ENCODE measurements around the gene POU2F2.

POU2F2 gene

DNA sequence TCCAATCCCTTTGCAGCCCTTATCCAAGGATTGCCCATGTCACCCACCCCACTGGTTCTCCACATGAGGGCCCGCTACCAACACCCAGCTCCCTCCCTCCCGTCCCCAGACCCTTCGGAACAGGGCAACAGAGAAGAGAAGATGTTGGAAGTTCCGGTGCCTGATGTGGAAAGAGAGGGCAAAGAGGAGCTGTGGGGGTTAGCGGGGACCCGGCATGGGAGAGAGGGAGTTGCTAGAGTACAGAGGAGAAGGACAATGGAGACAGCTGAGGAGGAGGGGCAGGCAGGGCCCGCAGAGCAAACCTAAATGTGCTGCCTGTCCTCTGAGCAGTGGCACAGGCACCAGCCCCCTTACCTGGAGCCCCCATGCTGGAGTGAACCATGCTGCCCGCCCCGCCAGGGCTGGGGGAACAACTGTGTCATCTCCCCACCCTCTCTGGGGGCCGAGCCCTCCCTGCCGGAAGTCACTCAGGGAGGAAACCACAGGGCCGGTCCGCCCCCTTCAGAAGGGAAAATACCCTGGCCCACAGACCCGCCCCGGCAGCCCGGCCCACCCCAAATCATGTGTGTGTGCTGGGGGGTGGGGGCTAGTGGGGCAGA lies at the start of gene POU2F2:
Gene POU2F2 (minus strand): TSS at position 417 of the 599 bp plus-strand sequence. CDS start 35 bp downstream, at position 382.
- DNase-seq: no peak

DNA sequence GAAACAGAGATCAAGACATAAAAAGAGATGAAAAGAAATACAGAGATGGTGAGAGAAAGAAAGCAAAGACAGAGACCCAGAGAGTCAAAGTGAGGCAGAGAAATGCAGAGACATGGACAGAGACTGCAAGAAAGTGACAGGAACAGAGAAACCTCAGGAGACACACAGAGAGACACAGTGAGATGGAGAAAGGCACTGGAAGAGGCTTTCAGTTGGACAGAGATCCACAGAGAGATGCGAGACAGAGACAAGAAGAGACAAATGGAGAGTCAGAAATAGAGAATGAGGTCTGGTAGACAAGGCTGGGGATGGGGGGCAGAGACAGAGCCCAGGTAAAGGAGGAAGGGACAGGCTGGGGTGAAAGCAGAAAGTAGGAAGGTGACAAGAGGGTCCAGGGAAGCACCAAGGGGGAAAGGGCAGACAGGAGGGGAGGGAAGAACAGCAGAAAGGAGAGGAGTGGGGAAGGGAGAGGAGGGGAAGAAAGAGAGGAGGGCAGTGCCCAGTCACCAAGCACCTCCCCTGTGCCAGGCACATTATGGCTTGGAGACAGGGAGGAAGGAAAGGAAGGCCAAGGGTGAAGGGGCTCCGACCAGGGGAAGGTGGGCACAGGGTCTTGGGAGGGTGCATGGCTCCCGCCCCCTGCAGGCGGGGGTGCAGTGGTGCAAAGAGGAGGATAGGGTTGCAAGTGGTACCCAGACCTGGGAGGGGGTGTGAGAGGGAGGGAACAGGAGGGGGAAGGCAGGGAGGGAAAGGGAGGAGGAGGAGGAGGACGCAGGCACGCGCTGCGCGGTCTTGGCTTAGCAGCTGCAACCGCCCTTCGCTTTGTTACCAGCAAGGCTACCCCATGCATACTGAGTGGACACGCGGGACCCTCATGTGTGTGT lies 46.8 kb upstream of the POU2F2 start:
- no peak for DNase-seq

DNA sequence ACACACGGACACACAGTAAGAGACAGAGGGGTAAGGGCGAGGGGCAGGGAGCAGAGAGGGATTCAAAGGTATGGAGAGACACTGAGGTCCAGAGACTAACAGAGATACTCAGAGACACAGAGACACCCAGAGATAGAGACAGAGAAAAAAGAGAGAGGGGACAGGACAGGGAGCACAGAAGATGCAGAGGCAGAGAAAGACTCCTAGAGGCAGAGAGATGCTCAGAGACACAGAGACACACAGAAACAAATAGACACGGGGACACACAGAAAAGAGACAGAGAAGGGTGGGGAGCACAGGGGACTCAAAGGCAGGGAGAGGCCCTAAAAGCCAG lies 45.4 kb upstream of the POU2F2 start:
- no peak for DNase-seq

DNA sequence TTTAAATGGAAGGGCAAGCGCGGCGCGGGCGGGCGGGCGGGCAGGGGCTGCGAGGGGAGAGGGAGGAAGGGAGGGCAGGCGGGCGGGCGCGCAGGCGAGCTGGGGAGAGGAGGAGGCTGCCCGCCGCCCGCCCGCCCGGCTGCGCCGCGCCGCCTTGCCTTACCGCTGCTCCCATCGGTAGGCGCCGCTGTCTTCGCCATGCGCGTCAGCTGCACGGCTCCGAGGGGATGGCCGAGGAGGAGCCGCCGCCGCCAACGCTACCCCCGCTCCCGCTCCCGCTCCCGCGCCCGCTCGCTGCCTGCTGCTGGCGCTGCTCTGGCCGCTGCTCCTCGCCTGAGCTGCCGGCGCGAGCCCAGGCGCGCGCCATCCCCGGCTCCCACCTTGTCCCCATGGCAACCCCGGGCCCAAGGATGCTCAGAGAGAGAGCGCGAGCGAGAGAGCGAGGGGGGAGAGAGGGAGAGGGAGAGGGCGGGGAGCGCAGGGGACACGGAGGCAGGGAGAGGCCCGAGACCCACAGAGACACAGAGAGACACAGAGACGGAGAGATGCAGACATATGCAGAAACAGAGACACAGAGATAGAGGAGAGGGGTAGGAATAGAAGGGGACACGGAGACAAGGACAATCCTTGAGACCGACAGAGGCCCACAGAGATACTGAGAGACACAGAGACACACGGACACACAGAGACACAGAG lies 44.9 kb upstream of the POU2F2 start:
- peak; percentile 33 for DNase-seq

DNA sequence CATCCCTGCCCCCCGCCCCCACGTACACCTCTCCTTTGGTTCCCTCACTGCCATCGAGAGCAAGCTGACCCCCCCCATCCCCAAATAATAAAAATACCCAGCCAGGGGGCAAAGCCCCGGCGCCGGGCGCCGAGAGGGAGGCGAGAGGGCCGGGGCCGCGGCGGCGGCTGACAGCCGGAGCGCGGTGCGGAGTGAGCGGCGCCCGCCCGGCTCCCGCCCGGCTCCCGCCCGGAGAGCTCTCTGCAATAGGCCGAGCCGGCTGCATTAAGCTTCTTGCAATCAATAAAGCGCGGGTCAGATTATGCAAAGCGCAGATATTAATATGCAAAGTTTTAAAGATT lies 44.4 kb upstream of the POU2F2 start:
- DNase-seq: no peak

DNA sequence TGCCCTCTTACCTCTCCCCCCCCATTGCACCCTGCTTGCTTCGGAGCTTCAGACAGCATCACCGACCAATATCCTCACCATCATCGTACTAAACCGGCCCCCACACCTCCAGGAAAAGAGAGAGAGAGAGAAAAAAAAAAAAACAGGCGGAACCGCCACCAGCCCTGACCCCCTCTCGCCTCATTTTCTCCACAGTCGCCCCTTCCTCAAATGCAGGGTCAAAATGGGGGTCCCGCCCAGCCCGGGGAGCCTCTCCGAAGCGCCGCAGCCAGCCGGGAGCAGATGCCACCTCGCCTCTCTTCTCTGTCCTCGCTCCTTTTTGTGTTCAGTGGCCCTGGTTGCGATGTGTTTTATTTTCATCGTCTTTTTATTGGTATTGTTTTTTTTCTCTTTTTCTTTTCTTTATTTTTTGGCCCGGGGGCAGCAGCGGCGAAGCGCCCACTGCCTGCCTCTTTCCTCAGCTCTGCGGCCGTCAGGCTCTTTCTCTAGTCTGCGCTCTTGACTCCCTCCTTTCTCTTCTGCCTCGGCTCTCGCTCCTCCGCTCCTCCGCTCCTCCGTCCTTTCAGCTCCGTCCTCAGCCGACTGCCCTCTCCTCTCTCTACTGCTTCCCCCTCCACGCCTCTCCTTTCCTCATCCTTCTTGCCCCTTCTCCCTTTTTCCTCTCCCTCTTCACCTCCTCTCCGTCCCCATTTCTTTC lies 43.9 kb upstream of the POU2F2 start:
- DNase-seq: no peak

DNA sequence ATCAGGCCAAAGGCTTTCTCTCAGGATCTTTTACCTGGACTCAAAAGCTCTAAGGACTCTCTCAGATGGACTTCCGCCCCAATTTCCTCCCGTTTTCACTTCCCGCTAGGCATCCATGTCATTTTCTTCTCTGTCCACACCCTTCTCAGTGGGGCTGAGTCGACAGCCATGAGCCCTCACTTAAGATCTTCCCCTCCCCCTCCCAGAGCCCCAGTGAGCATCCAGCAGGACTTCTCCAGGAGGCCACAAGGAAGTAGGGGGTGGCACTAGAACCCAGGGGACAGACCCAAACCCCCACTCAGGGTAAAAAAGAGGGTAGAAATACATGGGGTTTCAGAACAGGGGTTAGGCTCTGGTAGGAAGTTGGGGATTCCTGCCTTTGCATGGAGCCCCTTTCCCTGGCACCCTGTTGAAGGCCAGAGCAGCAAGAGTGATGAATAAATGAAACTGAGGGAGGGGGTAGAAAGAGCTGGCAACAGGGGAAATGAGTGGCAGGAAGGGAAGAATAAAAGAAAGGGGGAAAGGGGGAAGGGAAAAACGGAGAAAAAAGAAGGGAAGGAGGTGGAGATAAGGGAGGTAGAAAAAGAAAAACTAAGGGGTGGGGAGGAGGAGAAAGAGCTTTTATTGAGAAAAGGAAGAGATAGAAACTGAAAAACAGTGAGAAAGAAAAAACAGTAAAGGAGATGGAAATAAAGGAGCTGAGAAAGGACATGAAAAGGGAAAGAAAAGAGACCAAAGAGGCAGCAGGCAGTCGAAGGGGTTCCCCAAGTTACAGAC lies 42.9 kb upstream of the POU2F2 start:
- no peak for DNase-seq

DNA sequence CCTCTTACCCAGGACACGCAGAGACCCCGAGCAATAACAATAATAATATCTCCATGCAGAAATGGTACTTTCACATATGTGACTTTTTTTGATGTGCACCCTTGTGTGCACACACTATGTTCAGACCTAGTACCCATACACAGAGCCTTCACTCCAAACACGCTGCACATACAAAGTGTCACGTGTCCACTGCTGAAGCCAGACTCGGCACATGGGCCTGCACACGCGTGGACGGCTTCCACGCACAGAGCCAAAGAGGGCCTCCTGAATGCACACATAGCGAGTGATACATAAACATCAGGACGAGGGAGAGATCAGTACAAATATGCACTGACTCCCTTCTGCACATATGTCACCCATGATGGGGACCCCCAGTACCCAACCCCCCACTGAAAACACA lies 41.9 kb upstream of the POU2F2 start:
- no peak for DNase-seq

DNA sequence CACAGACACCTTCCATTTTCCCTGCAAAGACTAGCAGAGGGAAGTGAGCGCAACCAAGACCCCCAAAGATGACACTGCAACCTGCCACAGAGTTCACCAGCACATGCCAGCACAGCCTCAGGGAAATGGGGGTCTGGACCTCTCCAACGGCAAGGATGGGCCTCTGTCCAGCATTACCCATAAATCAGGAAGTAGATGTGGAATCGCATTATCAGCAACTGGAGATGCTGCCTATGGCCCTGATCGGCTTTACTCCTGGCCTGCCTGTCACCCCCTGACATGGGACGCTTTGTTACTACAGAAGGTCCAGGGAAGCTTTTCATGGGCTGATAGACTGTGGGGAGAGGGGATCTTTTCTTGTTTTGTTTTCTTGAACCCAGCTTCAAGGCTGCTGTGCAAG lies 41.4 kb upstream of the POU2F2 start:
- DNase-seq: no peak

DNA sequence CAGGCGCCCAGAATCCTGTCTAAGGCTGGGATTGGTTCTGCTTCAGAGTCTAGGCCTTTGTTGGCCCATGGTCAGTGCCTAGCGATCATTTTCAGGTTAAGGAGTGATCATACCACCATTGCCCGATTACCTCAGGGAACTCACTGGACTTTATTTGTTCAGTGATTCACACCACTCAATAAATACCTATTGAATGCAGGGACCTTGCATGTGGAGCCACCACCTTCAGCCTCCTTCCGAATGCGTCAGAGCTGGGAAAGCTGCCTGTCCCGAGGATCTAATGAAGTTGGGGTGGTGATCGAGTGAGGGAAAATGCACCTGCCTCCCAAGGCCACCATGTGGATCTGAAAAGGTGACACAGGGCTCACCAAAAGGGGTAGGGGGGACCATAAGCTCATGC lies 40.0 kb upstream of the POU2F2 start:
- no peak for DNase-seq

DNA sequence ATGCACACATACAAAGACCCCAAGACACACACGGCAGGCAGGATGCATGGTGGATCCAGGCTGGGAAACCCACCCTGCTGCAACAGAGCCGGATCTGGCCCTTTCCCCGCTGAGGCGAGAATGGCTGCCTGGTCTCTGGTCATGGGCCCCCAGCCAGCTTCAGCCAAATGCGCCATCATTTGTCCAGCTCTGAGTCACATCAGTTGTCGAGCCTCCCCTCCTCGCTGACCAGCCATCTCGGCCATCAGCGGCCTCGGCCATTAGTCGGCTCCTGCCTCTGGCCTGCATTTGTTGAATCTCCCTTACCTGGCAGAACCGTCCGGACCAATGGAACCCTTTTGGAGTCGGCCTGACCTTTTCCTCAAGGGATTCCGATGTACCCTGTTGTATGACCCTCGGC lies 38.5 kb upstream of the POU2F2 start:
- no peak for DNase-seq

DNA sequence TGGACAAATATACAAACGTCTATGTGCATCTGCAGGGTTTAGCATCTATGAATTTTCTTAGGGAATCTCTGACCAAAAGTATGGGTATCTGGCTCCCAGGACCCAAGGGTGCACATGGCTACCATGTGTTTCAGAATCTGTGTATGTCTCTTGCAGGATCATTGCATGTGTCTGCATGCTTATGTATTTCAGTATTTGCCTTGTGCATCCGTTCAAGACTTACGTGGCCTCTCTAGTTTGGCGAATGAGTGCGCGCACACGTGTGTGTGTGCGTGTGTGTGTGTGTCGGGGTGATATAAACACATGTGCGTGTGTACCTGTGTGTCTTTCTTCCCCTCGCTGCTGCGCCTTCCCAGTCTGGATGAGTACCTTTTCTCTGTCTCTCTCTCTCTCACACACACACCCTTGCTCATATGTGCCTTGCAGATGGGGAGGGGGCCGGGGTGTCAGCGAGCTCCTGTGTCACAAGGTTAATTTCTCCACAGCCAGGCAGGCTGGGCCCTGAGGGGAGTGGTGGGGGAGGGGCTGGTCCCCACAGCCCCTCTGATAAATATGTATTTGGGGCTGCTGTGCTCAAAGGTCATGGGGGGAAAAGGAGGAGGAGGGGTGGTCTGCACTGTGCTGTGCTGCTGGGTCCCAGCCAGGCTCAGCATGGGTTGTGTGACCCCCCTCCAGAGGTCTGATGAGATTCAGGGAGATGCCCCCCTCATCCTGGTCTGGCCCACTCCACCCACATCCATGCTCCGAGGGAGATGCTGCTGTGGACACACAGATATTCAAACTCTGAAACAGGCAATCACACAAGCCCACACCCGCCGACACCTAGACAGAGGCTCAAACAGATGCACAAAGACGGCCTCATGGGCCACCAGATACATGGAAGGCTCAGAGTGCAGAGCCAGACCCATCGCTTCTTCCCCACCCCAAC lies 37.5 kb upstream of the POU2F2 start:
- DNase-seq: no peak

DNA sequence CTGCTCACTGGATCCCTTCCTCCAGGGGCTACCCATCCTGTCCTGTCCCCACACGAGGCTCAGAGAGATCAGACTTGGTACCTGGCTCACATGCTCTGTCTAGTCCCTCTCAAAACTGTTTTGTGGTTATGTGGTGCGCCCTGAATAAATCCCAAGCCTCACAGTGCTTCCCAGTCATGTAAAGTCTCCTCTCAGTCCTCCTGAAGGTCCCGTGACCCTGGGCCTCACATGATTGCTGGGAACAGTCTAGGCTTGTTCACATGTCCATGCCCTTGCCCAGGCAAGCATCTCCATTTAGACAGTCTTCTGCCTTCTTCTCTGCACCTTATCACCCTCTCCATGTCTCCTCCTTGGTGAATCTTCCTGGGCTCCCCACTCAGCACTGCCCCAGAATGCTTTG lies 36.0 kb upstream of the POU2F2 start:
- DNase-seq: no peak

DNA sequence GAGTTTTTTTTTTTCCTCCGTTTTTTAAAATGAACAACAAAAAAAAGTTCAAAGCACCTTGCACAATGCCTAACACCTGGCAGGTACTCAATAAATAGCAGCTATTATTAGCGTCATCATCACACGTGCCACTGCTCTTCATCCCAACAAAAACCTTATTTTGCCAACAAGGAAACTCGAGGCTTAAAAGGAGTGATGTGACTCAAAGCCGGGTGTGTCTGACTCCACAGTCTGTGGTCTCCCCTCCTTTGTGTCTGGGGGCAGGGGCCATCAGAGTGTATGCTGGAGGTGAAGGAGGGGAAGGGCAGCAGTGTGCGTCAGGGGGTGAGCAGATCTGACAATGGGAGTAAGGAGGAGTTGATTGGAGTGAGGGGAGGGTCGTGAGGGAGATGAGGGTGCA lies 34.1 kb upstream of the POU2F2 start:
- no peak for DNase-seq

DNA sequence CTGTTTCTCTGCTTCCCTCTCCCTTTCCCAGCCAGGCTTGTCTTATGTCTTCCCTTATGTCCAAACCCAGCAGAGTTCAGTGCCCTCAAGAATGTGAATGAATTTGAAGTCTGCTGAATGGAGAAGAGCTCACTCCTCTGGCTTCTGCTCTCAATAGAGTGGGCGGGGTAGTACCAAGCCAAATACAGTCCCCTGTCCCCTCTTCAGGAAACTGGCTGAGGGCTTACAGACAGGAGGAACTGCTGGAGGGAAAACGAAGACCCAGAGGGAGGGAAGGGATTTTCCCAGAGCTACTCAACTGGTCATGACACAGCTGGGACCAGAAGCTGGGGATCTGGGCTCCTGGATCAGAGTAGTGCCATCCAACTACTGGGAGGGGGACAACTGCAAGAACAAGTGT lies 32.9 kb upstream of the POU2F2 start:
- DNase-seq: no peak

DNA sequence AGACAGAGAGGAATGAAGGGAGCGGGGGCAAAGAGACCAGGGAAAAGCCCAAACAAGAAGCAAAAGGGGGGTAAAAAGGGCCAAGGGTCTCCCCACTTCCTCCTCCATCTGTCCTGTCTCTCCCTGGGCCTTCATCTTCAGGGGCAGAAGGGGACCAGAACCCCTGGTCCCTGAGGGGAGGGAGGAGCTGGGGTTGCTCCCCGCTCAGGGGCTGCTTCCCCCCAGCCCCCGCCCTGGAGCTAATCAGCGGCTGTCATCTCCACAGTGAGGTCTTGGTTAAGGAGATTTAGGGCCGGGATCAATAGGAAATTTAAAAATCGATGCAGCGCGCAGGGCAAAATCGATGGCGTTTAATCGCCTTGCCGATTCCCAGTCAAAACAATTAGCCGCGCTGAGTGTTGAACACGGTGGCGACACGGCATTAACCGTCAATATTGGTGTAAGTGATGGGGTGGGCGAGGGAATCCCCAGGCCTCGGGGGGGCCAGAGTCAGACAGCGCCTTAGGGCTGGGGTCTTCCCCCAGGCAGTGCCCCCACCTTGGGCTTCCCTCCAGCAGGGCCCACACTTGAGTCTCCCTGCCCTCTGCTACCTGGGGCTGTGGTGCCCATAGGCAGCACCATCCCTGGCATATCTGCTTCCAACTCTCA lies 29.5 kb upstream of the POU2F2 start:
- no peak for DNase-seq

DNA sequence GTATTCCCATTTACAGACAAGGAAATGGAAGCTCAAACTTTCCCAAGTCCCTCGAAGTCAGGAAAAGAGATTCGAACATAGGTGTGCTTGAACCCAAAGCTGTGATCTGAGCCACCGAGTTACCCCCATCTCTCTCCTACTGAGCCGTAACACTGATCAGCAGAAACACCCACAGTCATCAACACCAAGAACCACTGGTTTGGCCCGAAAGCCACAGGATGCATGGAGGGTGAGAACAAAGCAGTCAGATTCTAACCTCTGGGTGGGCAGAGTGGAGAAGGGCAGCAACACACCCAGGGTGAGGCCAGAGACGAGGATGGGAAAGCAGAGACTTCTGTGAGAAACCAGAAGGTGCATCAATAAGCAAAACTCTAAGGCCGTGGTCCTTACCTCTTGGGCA lies 27.7 kb upstream of the POU2F2 start:
- DNase-seq: no peak

DNA sequence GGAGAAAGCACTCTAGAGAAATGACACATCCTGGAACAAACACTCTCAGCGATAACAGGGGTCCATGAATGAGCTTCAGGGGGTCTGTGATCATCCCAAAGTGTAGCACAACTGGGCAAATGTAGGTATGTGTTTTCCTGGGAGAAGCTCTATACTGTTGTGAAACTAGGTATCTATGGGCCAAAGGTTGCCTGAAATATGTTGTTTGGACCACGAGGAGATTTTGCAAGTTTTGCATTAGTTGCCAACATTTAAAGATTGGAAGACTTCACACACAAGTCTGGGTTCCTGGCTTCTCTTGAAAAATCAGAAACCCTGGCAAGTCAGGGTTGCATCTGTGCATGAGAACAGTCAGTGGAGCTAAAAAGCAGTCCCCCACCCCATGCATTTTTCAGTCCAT lies 26.7 kb upstream of the POU2F2 start:
- no peak for DNase-seq

DNA sequence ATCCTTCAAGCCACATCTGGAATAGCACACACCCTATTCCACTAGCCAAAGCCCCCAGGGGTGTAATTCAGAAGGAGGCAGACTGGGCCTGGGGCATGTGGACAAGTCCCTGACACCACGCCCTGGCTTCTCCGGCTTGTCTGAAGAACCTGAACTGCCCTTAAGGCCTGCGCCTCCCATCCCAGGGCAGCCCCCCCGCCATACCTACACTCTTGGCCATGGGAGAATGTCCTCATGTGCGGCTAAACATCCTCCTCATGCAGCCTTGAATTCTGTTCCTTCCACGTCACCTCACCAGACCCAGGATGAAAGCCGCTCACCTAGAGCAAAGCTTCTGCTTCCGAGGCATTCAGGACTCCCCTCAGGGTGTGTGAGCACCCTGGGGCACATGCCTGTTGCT lies 24.3 kb upstream of the POU2F2 start:
- no peak for DNase-seq

DNA sequence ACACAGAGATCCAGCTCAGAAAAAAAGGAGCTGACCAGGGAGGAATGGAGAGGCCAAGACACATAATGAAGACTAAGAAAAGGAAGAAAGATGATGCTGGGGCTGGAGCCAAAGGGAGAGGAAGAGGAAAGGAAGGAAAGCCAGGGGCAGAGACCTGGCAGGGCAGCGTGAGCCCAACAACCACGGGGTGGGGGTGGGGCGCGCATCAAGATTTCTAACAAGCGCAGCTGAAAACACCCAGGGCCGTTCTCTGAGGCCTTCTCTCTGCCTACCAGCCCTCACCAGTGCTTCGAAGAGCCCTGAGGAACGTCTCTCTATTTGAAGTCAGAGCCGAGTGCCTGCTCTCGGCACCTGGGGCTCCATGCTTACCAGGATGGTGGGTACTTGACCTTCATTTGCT lies 23.6 kb upstream of the POU2F2 start:
- no peak for DNase-seq
